ENCODE data around the gene MID1IP1. TPM values are rescaled to one million over a fixed set of nuclear protein-coding genes. Genes with fewer than 3 reads are reported as not detected.
A peak's percentile ranks its signal among the peaks of the same experiment; 100 is the strongest.

Gene MID1IP1
- total and polyA plus RNA-seq, 8 donors = 16.7 to 69.3 (median 49.7) TPM

- Histone ChIP-seq H3K9me3 (no peaks in the 10 kb centered on the region), H3K27me3 (no peaks in the 10 kb centered on the region), H3K27ac (no peak overlapping the region), H3K36me3 (no peaks in the 10 kb centered on the region), H3K4me3 (no peak overlapping the region), H3K4me1 (no peaks in the 10 kb centered on the region)
- no peak for DNase-seq
- intact Hi-C loops (cut with DNase I; ENCODE audit: low total_unique reads) = no loop called here
- no peak for TF ChIP-seq POLR2A (IDR thresholded peaks at IDR 0.05)
- TF ChIP-seq CTCF (IDR thresholded peaks at IDR 0.05) = no peak
- no peak for TF ChIP-seq POLR2AphosphoS5 (IDR thresholded peaks at IDR 0.05)
- no peak for TF ChIP-seq EP300 (IDR thresholded peaks at IDR 0.05)
- WGBS, 5 donors = 67 to 92% (median 89%) methylated on average over 2 of the region's 2 CpGs
Observed at GRCh38 chrX:38824176-38824575, 22.9 kb downstream of the MID1IP1 start.

GRCh38 chrX:38831949-38832348 is 30.7 kb downstream of the MID1IP1 start:
- TF ChIP-seq POLR2A (IDR thresholded peaks at IDR 0.05) (no peak), POLR2AphosphoS5 (IDR thresholded peaks at IDR 0.05) (no peak), CTCF (IDR thresholded peaks at IDR 0.05) (no peak), EP300 (IDR thresholded peaks at IDR 0.05) (no peak)
- WGBS, 5 donors = 44 to 70% (median 52%) methylated on average over 2 of the region's 2 CpGs
- no peaks in the 10 kb centered on the region for H3K4me1 ChIP-seq
- DNase-seq = no peak
- no peak overlapping the region for H3K27ac ChIP-seq
- intact Hi-C loops (cut with DNase I; ENCODE audit: low total_unique reads) = no loop called here
- no peaks in the 10 kb centered on the region for H3K36me3 ChIP-seq
- no peak overlapping the region for H3K4me3 ChIP-seq
- H3K27me3 ChIP-seq = no peaks in the 10 kb centered on the region
- H3K9me3 ChIP-seq = no peaks in the 10 kb centered on the region

GRCh38 chrX:38837389-38837788 is 36.1 kb downstream of the MID1IP1 start:
- 78 to 100% (median 88%) methylated on average over 2 of the region's 2 CpGs for WGBS, 5 donors
- Histone ChIP-seq H3K4me1 (no peaks in the 10 kb centered on the region), H3K27ac (no peak overlapping the region), H3K4me3 (no peak overlapping the region), H3K36me3 (no peaks in the 10 kb centered on the region), H3K27me3 (no peaks in the 10 kb centered on the region), H3K9me3 (no peaks in the 10 kb centered on the region)
- TF ChIP-seq POLR2AphosphoS5 (IDR thresholded peaks at IDR 0.05) (no peak), POLR2A (IDR thresholded peaks at IDR 0.05) (no peak), EP300 (IDR thresholded peaks at IDR 0.05) (no peak), CTCF (IDR thresholded peaks at IDR 0.05) (no peak)
- intact Hi-C loops (cut with DNase I; ENCODE audit: low total_unique reads) = no loop called here
- DNase-seq = no peak

GRCh38 chrX:38839277-38839676 is 38.0 kb downstream of the MID1IP1 start:
- no peak overlapping the region for H3K4me3 ChIP-seq
- DNase-seq = peak in 1 of 2 donors; percentile 30
- WGBS, 5 donors = 36 to 59% (median 43%) methylated on average over 3 of the region's 3 CpGs
- no peaks in the 10 kb centered on the region for H3K4me1 ChIP-seq
- no peaks in the 10 kb centered on the region for H3K9me3 ChIP-seq
- H3K27me3 ChIP-seq = no peaks in the 10 kb centered on the region
- intact Hi-C loops (cut with DNase I; ENCODE audit: low total_unique reads) = no loop called here
- no peak overlapping the region for H3K27ac ChIP-seq
- TF ChIP-seq POLR2AphosphoS5 (IDR thresholded peaks at IDR 0.05) (no peak), CTCF (IDR thresholded peaks at IDR 0.05) (no peak), EP300 (IDR thresholded peaks at IDR 0.05) (no peak), POLR2A (IDR thresholded peaks at IDR 0.05) (no peak)
- H3K36me3 ChIP-seq = no peaks in the 10 kb centered on the region
